Measurements from ENCODE around the gene IKBKG. TPM values are rescaled to one million over a fixed set of nuclear protein-coding genes. Genes with fewer than 3 reads are reported as not detected.

Gene IKBKG
- total and polyA plus RNA-seq, 2 of the 8 experiments (the other 6 are each of a cell fraction or from before 2014, with no cell fraction given), result 17.5 to 18.1 TPM

DNA sequence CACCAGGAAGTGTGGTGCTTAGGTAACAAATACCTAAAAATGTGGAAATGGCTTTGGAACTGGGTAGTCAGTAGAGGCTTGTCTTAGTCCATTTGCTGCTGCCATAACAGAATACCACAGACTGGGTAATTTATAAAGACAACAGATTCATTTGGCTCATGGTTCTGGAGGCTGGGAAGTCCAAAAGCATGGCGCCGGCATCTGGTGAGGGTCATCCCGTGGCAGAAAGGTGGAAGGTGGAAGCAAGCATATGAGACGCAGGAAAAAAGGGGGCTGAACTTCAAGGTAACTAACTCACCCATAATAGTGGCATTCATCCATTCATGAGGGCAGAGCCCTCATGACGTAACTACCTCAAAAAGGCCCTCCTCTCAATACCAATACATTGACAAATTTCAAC is 38.0 kb upstream of the IKBKG start (continued):
- no peak for TF ChIP-seq KDM4A (IDR thresholded peaks at IDR 0.05; ENCODE audit: low read depth, low read length, severe bottlenecking)
- TF ChIP-seq POLR2AphosphoS5 (IDR thresholded peaks at IDR 0.05; ENCODE audit: low read depth, low read length), result no peak
- TF ChIP-seq CREB1 (IDR thresholded peaks at IDR 0.05), result no peak
- TF ChIP-seq, protein P1, sequence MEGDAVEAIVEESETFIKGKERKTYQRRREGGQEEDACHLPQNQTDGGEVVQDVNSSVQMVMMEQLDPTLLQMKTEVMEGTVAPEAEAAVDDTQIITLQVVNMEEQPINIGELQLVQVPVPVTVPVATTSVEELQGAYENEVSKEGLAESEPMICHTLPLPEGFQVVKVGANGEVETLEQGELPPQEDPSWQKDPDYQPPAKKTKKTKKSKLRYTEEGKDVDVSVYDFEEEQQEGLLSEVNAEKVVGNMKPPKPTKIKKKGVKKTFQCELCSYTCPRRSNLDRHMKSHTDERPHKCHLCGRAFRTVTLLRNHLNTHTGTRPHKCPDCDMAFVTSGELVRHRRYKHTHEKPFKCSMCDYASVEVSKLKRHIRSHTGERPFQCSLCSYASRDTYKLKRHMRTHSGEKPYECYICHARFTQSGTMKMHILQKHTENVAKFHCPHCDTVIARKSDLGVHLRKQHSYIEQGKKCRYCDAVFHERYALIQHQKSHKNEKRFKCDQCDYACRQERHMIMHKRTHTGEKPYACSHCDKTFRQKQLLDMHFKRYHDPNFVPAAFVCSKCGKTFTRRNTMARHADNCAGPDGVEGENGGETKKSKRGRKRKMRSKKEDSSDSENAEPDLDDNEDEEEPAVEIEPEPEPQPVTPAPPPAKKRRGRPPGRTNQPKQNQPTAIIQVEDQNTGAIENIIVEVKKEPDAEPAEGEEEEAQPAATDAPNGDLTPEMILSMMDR (IDR thresholded peaks at IDR 0.05; ENCODE audit: control extremely low read depth in 1 of 3, insufficient read depth in 1 of 3, low read depth in 1 of 3, low read length in 3 of 3), result no peak
- no peak for TF ChIP-seq NANOG (IDR thresholded peaks at IDR 0.05; ENCODE audit: insufficient read depth, low read depth, low read length, poor library complexity, severe bottlenecking)

Measured in H1 (cell line).